HK-2 (cell line): ENCODE data around the gene SEBOX.

Source experiments
- DNase-seq: peaks from one replicate; pipeline ENCODE4 v3.0.0-alpha.2; 2018; ENCODE audit not compliant: unreplicated experiment

Gene SEBOX

GRCh38 chr17:28368915-28369683, 4.1 kb upstream of the SEBOX start:
- DNase-seq, result no peak

- no peak for DNase-seq
Observed at GRCh38 chr17:28368306-28368831, 3.4 kb upstream of the SEBOX start.

- DNase-seq, result no peak
Observed at GRCh38 chr17:28367641-28368305, 2.8 kb upstream of the SEBOX start.

GRCh38 chr17:28366605-28367004, 1.6 kb upstream of the SEBOX start:
- no peak for DNase-seq

- no peak for DNase-seq
Observed at GRCh38 chr17:28365487-28365886, 488 bp upstream of the SEBOX start.

- no peak for DNase-seq
Observed at GRCh38 chr17:28363776-28364650, 986 bp downstream of the SEBOX start.

- no peak for DNase-seq
Observed at GRCh38 chr17:28363186-28363585, 1.8 kb downstream of the SEBOX start.

- no peak for DNase-seq
Observed at GRCh38 chr17:28357901-28358197, 7.2 kb downstream of the SEBOX start.

GRCh38 chr17:28357061-28357900, 7.7 kb downstream of the SEBOX start, which contains the start of gene POLDIP2:
POLDIP2 (minus strand) TSS chr17:28357527; CDS start chr17:28357448, 79 bp downstream.
- DNase-seq, result peak; percentile 96

- no peak for DNase-seq
Observed at GRCh38 chr17:28350271-28350670, 14.7 kb downstream of the SEBOX start.

- DNase-seq, result no peak
Observed at GRCh38 chr17:28348979-28349378, 16.0 kb downstream of the SEBOX start.

- peak; percentile 81 for DNase-seq
Observed at GRCh38 chr17:28347261-28347891, 17.6 kb downstream of the SEBOX start.

GRCh38 chr17:28346746-28347246, 18.2 kb downstream of the SEBOX start:
- DNase-seq, result no peak

- no peak for DNase-seq
Observed at GRCh38 chr17:28346199-28346580, 18.8 kb downstream of the SEBOX start.

- DNase-seq, result no peak
Observed at GRCh38 chr17:28345419-28346198, 19.4 kb downstream of the SEBOX start.

GRCh38 chr17:28344435-28344901, 20.5 kb downstream of the SEBOX start:
- DNase-seq, result no peak

- no peak for DNase-seq
Observed at GRCh38 chr17:28344011-28344410, 21.0 kb downstream of the SEBOX start.

- no peak for DNase-seq
Observed at GRCh38 chr17:28343491-28343932, 21.5 kb downstream of the SEBOX start.

- DNase-seq, result no peak
Observed at GRCh38 chr17:28342313-28342712, 22.7 kb downstream of the SEBOX start.

- no peak for DNase-seq
Observed at GRCh38 chr17:28341516-28341915, 23.5 kb downstream of the SEBOX start.
